Liver (tissue), 9 donors: ENCODE data around the gene DNAJA2. TPM values are rescaled to one million over a fixed set of nuclear protein-coding genes. Genes with fewer than 3 reads are reported as not detected.
"Not testable (repeated sequence)": the region's sequence is repeated elsewhere in the genome, so short reads cannot be mapped to it uniquely, and the experiment has no call there.

ENCODE experiments used
- DNase-seq: peaks from one replicate; pipeline ENCODE4 v3.0.0-alpha.2; 2017; ENCODE audit warnings: low spot score
- H3K27ac ChIP-seq, 2 donors: one replicate each; pipeline ENCODE4 v1.7.0; 2013; ENCODE audit warnings: inconsistent platforms in 2 of 2, low read length in 2 of 2, control low read depth in 1 of 2, low read depth in 1 of 2, mild to moderate bottlenecking in 1 of 2
- H3K27me3 ChIP-seq, 4 donors: one replicate each; pipeline versions ENCODE4 v1.6.1 to v1.7.0; 2013; ENCODE audit warnings: low read length in 3 of 4, inconsistent platforms in 1 of 4, mild to moderate bottlenecking in 1 of 4, moderate library complexity in 1 of 4; ENCODE audit not compliant: control insufficient read depth in 4 of 4, insufficient read depth in 4 of 4
- H3K36me3 ChIP-seq, 4 donors: one replicate each; pipeline versions ENCODE4 v1.6.1 to v1.7.0; 2013; ENCODE audit warnings: low read length in 3 of 4, mild to moderate bottlenecking in 3 of 4, low read depth in 1 of 4, moderate library complexity in 1 of 4; ENCODE audit not compliant: control insufficient read depth in 4 of 4, insufficient read depth in 3 of 4
- H3K4me1 ChIP-seq, 4 donors: one replicate each; pipeline versions ENCODE4 v1.6.1 to v1.7.0; 2013; ENCODE audit warnings: low read length in 3 of 4, mild to moderate bottlenecking in 3 of 4, moderate library complexity in 1 of 4; ENCODE audit not compliant: control insufficient read depth in 4 of 4, insufficient read depth in 4 of 4
- H3K4me3 ChIP-seq, 3 donors: one replicate each; pipeline versions ENCODE4 v1.6.1 to v1.7.0; 2013; ENCODE audit warnings: low read length in 3 of 3, control low read depth in 1 of 3, low read depth in 1 of 3, mild to moderate bottlenecking in 1 of 3
- H3K9ac ChIP-seq, 2 donors: one replicate each; pipeline ENCODE4 v1.7.0; 2013; ENCODE audit warnings: low read length in 2 of 2, mild to moderate bottlenecking in 2 of 2, moderate library complexity in 2 of 2, control low read depth in 1 of 2, low read depth in 1 of 2
- H3K9me3 ChIP-seq, 4 donors: one replicate each; pipeline versions ENCODE4 v1.6.1 to v1.7.0; 2013; ENCODE audit warnings: low read length in 3 of 4; ENCODE audit not compliant: control insufficient read depth in 4 of 4
- ATF3 ChIP-seq: IDR thresholded peaks from 2 replicates; pipeline ENCODE4 v1.6.1; 2016; ENCODE audit warnings: antibody characterized with exemption
- CTCF ChIP-seq: fragments of 150-350 bp; IDR thresholded peaks from 2 replicates; pipeline ENCODE4 v1.5.1; 2017; ENCODE audit warnings: improper control_type of control experiment, low read depth, low read length; ENCODE audit not compliant: missing input control
- EGR1 ChIP-seq, 2 donors: IDR thresholded peaks; 2 replicates each; pipeline ENCODE4 v1.6.1; 2016 to 2018; ENCODE audit warnings: antibody characterized with exemption in 2 of 2, low read depth in 2 of 2
- FOXA1 ChIP-seq: IDR thresholded peaks from 2 replicates; pipeline ENCODE4 v1.6.1; 2016; ENCODE audit warnings: antibody characterized with exemption
- FOXA2 ChIP-seq: IDR thresholded peaks from 2 replicates; pipeline ENCODE4 v1.6.1; 2016; ENCODE audit warnings: antibody characterized with exemption
- GABPA ChIP-seq, 2 donors: IDR thresholded peaks in 1 of 2; conservative IDR thresholded peaks in 1 of 2; 2 replicates each; pipeline ENCODE4 v1.6.1; 2016; ENCODE audit warnings: antibody characterized with exemption in 2 of 2, mild to moderate bottlenecking in 1 of 2, moderate library complexity in 1 of 2
- HNF4A ChIP-seq, 2 donors: conservative IDR thresholded peaks; 2 replicates each; pipeline ENCODE4 v1.6.1; 2016; ENCODE audit warnings: antibody characterized with exemption in 2 of 2, mild to moderate bottlenecking in 2 of 2
- HNF4G ChIP-seq: IDR thresholded peaks from 2 replicates; pipeline ENCODE4 v1.6.1; 2016; ENCODE audit warnings: antibody characterized with exemption
- JUND ChIP-seq, 2 donors: IDR thresholded peaks; 2 replicates each; pipeline ENCODE4 v1.6.1; 2016; ENCODE audit warnings: antibody characterized with exemption in 2 of 2
- MAX ChIP-seq: IDR thresholded peaks from 2 replicates; pipeline ENCODE4 v1.6.1; 2016; ENCODE audit warnings: antibody characterized with exemption
- NR2F2 ChIP-seq: IDR thresholded peaks from 2 replicates; pipeline ENCODE4 v1.6.1; 2016; ENCODE audit warnings: antibody characterized with exemption
- RAD21 ChIP-seq, 2 donors: IDR thresholded peaks; 2 replicates each; pipeline ENCODE4 v1.6.1; 2016; ENCODE audit warnings: antibody characterized with exemption in 2 of 2, mild to moderate bottlenecking in 2 of 2
- REST ChIP-seq: IDR thresholded peaks from 2 replicates; pipeline ENCODE4 v1.6.1; 2016; ENCODE audit warnings: antibody characterized with exemption, mild to moderate bottlenecking
- RXRA ChIP-seq, 2 donors: IDR thresholded peaks; 2 replicates each; pipeline ENCODE4 v1.6.1; 2017 to 2018; ENCODE audit warnings: antibody characterized with exemption in 2 of 2, mild to moderate bottlenecking in 1 of 2
- SP1 ChIP-seq: IDR thresholded peaks from 2 replicates; pipeline ENCODE4 v1.6.1; 2018; ENCODE audit warnings: antibody characterized with exemption, mild to moderate bottlenecking
- TAF1 ChIP-seq: conservative IDR thresholded peaks from 2 replicates; pipeline ENCODE4 v1.6.1; 2016; ENCODE audit warnings: antibody characterized with exemption, mild to moderate bottlenecking
- YY1 ChIP-seq: IDR thresholded peaks from 2 replicates; pipeline ENCODE4 v1.6.1; 2016; ENCODE audit warnings: antibody characterized with exemption, mild to moderate bottlenecking
- ZBTB33 ChIP-seq: IDR thresholded peaks from 2 replicates; pipeline ENCODE4 v1.6.1; 2016; ENCODE audit warnings: antibody characterized with exemption
- WGBS: extraction: QIAGEN DNeasy Blood & Tissue Kit; methylation state at CpG from one replicate; pipeline ENCODE4 v1.1.7; 2013; 5-methylcytosine and 5-hydroxymethylcytosine counted together
- polyA plus RNA-seq, 2 donors: library from polyadenylated mRNA; stranded (reverse) in 1 of 2; unstranded in 1 of 2; fragments of 200-250 nt in 1 of 2; fragments of >200 nt in 1 of 2; fragmentation: Nextera tagmentation in 1 of 2; extraction: Ambion mirVana in 1 of 2; gene quantifications; one replicate each; pipeline versions ENCODE4 v1.2.1 to v1.2.3, GENCODE V29; 2013 to 2015
- total RNA-seq, 2 donors: library from RNA; depleted of rRNA; stranded (reverse); fragments of >200 nt; gene quantifications; one replicate each; pipeline ENCODE4 v1.2.3, GENCODE V29; 2014
- donor health status: healthy.
- donor health status: healthy.
- donor health status: healthy.
- donor health status: healthy.
- donor health status: healthy.

Gene DNAJA2
- total and polyA plus RNA-seq, 4 donors = 22.7 to 32.8 (median 25.5) TPM

GRCh38 chr16:47008174-47008573 is 34.7 kb upstream of the DNAJA2 start (continued):
- TF ChIP-seq GABPA (IDR thresholded peaks at IDR 0.05 in 1 of 2, conservative IDR thresholded peaks at IDR 0.05 in 1 of 2) (no peak), HNF4A (conservative IDR thresholded peaks at IDR 0.05) (no peak), SP1 (no peak), MAX (no peak), ATF3 (no peak), CTCF (no peak), ZBTB33 (no peak)

- 94% methylated on average over 2 of the region's 2 CpGs for WGBS
- DNase-seq = no peak
- TF ChIP-seq SP1 = no peak
- no peak for TF ChIP-seq REST
- TF ChIP-seq FOXA2 = no peak
- TF ChIP-seq RXRA (IDR thresholded peaks at IDR 0.05) = no peak
- TF ChIP-seq ATF3 = no peak
- no peak for TF ChIP-seq TAF1
- no peak for TF ChIP-seq EGR1 (IDR thresholded peaks at IDR 0.05; ENCODE audit: low read depth in 2 of 2)
- TF ChIP-seq YY1 = no peak
- no peak for TF ChIP-seq HNF4G
- no peak for TF ChIP-seq GABPA (IDR thresholded peaks at IDR 0.05 in 1 of 2, conservative IDR thresholded peaks at IDR 0.05 in 1 of 2)
- TF ChIP-seq CTCF = no peak
- no peak for TF ChIP-seq FOXA1
- no peak for TF ChIP-seq HNF4A (conservative IDR thresholded peaks at IDR 0.05)
- TF ChIP-seq ZBTB33 = no peak
- TF ChIP-seq RAD21 (IDR thresholded peaks at IDR 0.05) = no peak
- TF ChIP-seq JUND (IDR thresholded peaks at IDR 0.05) = no peak
- no peak for TF ChIP-seq MAX
- no peak for TF ChIP-seq NR2F2
- Histone ChIP-seq H3K27me3 (no peaks in the 10 kb centered on the region), H3K9ac (no peak overlapping the region), H3K36me3 (no peaks in the 10 kb centered on the region), H3K4me1 (no peaks in the 10 kb centered on the region), H3K27ac (no peak overlapping the region), H3K4me3 (no peak overlapping the region), H3K9me3 (no peaks in the 10 kb centered on the region)
Observed at GRCh38 chr16:47004652-47005051, 31.2 kb upstream of the DNAJA2 start.

GRCh38 chr16:47000066-47000465 is 26.6 kb upstream of the DNAJA2 start:
- H3K4me1 ChIP-seq, DNase-seq, H3K27me3 ChIP-seq, H3K36me3 ChIP-seq, H3K9me3 ChIP-seq, H3K4me3 ChIP-seq, H3K9ac ChIP-seq, H3K27ac ChIP-seq: not testable (repeated sequence)
- WGBS = 94% methylated on average over 24 of the region's 29 CpGs
